Thymus (tissue), 11 donors: Measurements from ENCODE around the gene CCDC57. TPM values are rescaled to one million over a fixed set of nuclear protein-coding genes. Genes with fewer than 3 reads are reported as not detected.

Experiments
- DNase-seq, 9 donors: peaks; one replicate each; pipeline ENCODE4 v3.0.0-alpha.2; 2013; ENCODE audit warnings: low spot score in 9 of 9, low read depth in 6 of 9, missing footprints in 1 of 9
- H3K27ac ChIP-seq, 2 donors: one replicate each; pipeline ENCODE4 v1.5.1; 2013; ENCODE audit warnings: control low read depth in 1 of 2, low read depth in 1 of 2, low read length in 1 of 2, mild to moderate bottlenecking in 1 of 2, moderate library complexity in 1 of 2
- H3K27me3 ChIP-seq, 2 donors: one replicate each; pipeline ENCODE4 v1.5.1; 2013; ENCODE audit warnings: low read length in 1 of 2; ENCODE audit not compliant: control insufficient read depth in 2 of 2, insufficient read depth in 1 of 2
- H3K36me3 ChIP-seq, 2 donors: one replicate each; pipeline ENCODE4 v1.5.1; 2013; ENCODE audit warnings: low read length in 1 of 2, mild to moderate bottlenecking in 1 of 2, moderate library complexity in 1 of 2; ENCODE audit not compliant: control insufficient read depth in 2 of 2, insufficient read depth in 2 of 2
- H3K4me1 ChIP-seq, 2 donors: one replicate each; pipeline ENCODE4 v1.5.1; 2013; ENCODE audit warnings: low read length in 2 of 2; ENCODE audit not compliant: control insufficient read depth in 2 of 2, insufficient read depth in 2 of 2
- H3K4me3 ChIP-seq, 2 donors: one replicate each; pipeline ENCODE4 v1.5.1; 2013; ENCODE audit warnings: low read length in 2 of 2, control low read depth in 1 of 2, mild to moderate bottlenecking in 1 of 2
- H3K9me3 ChIP-seq, 2 donors: one replicate each; pipeline ENCODE4 v1.5.1; 2013; ENCODE audit warnings: low read length in 1 of 2, mild to moderate bottlenecking in 1 of 2; ENCODE audit not compliant: control insufficient read depth in 2 of 2, insufficient read depth in 1 of 2
- WGBS: extraction: QIAGEN DNeasy Blood & Tissue Kit; methylation state at CpG from one replicate; pipeline ENCODE4 v1.1.7; 2013; 5-methylcytosine and 5-hydroxymethylcytosine counted together
- polyA plus RNA-seq: library from polyadenylated mRNA; stranded (reverse); fragments of 200-250 nt; gene quantifications from one replicate; pipeline ENCODE4 v1.2.3, GENCODE V29; 2013
- total RNA-seq: library from RNA; stranded (reverse); fragments of 120-200 nt; gene quantifications from one replicate; pipeline ENCODE4 v1.2.4, GENCODE V29; 2013
- donor health status: healthy.

The CCDC57 gene
- total and polyA plus RNA-seq, 2 donors: 39.3 to 122 TPM

GRCh38 chr17:82231562-82232321 is 19.1 kb upstream of the CCDC57 start:
- H3K27ac ChIP-seq: peak overlapping the region in 1 of 2 donors; percentile 36
- peaks cover 0 to 6% of the 10 kb centered on the region in 2 donors for H3K9me3 ChIP-seq
- H3K4me1 ChIP-seq: peaks cover 30 to 48% of the 10 kb centered on the region in 2 donors
- DNase-seq: peak in 1 of 9 donors; percentile 47
- WGBS: 27% methylated on average over 42 of the region's 42 CpGs
- H3K27me3 ChIP-seq: peaks cover 32 to 83% of the 10 kb centered on the region in 2 donors
- peak overlapping the region in 1 of 2 donors; percentile 38 for H3K4me3 ChIP-seq
- no peaks in the 10 kb centered on the region for H3K36me3 ChIP-seq

- Histone ChIP-seq H3K27me3 (peaks cover 32 to 88% of the 10 kb centered on the region in 2 donors), H3K36me3 (no peaks in the 10 kb centered on the region), H3K4me3 (peak overlapping the region in 1 of 2 donors; percentile 38), H3K4me1 (peaks cover 30 to 43% of the 10 kb centered on the region in 2 donors), H3K27ac (peak overlapping the region in 1 of 2 donors; percentile 36), H3K9me3 (peaks cover 0 to 6% of the 10 kb centered on the region in 2 donors)
- WGBS: 3% methylated on average over 18 of the region's 18 CpGs
- no peak for DNase-seq
Measured at GRCh38 chr17:82231312-82231561, 18.6 kb upstream of the CCDC57 start.

- 11% methylated on average over 76 of the region's 76 CpGs for WGBS
- peak in 1 of 9 donors; percentile 52 for DNase-seq
- peaks cover 30 to 39% of the 10 kb centered on the region in 2 donors for H3K4me1 ChIP-seq
- H3K4me3 ChIP-seq: peak overlapping the region; percentile 16 to 38
- no peaks in the 10 kb centered on the region for H3K36me3 ChIP-seq
- peaks cover 32 to 87% of the 10 kb centered on the region in 2 donors for H3K27me3 ChIP-seq
- H3K27ac ChIP-seq: no peak overlapping the region
- H3K9me3 ChIP-seq: peaks cover 0 to 11% of the 10 kb centered on the region in 2 donors
Measured at GRCh38 chr17:82230609-82231311, 18.1 kb upstream of the CCDC57 start.

GRCh38 chr17:82229698-82230608 is 17.3 kb upstream of the CCDC57 start:
- H3K4me3 ChIP-seq: peak overlapping the region; percentile 16 to 69
- peaks cover 30 to 38% of the 10 kb centered on the region in 2 donors for H3K4me1 ChIP-seq
- H3K9me3 ChIP-seq: peaks cover 0 to 13% of the 10 kb centered on the region in 2 donors
- no peak overlapping the region for H3K27ac ChIP-seq
- no peaks in the 10 kb centered on the region for H3K36me3 ChIP-seq
- no peak for DNase-seq
- H3K27me3 ChIP-seq: peaks cover 32 to 81% of the 10 kb centered on the region in 2 donors
- 82% methylated on average over 28 of the region's 28 CpGs for WGBS

GRCh38 chr17:82228842-82229697 is 16.4 kb upstream of the CCDC57 start, which contains the start of gene SLC16A3:
SLC16A3 (plus strand) TSS chr17:82229042; CDS start chr17:82236009, 6,967 bp downstream.
- Histone ChIP-seq H3K4me3 (peak within 1 kb of the TSS; percentile 54 to 69), H3K27me3 (peaks cover 32 to 73% of the 10 kb centered on the region in 2 donors), H3K9me3 (peaks cover 0 to 18% of the 10 kb centered on the region in 2 donors), H3K36me3 (no peaks in the 10 kb centered on the region), H3K4me1 (peaks cover 30 to 33% of the 10 kb centered on the region in 2 donors), H3K27ac (peak within 1 kb of the TSS; percentile 43 to 64)
- 11% methylated on average over 105 of the region's 105 CpGs for WGBS
- peak in 1 of 9 donors; percentile 56 for DNase-seq

- H3K9me3 ChIP-seq: peaks cover 0 to 18% of the 10 kb centered on the region in 2 donors
- peak in 4 of 9 donors; percentile 40 to 80 (median 57) for DNase-seq
- H3K4me3 ChIP-seq: peak overlapping the region; percentile 54 to 69
- 1% methylated on average over 63 of the region's 63 CpGs for WGBS
- H3K27me3 ChIP-seq: peaks cover 32 to 72% of the 10 kb centered on the region in 2 donors
- H3K4me1 ChIP-seq: peaks cover 30 to 33% of the 10 kb centered on the region in 2 donors
- no peaks in the 10 kb centered on the region for H3K36me3 ChIP-seq
- peak overlapping the region; percentile 43 to 64 for H3K27ac ChIP-seq
Measured at GRCh38 chr17:82228278-82228841, 15.7 kb upstream of the CCDC57 start.

- Histone ChIP-seq H3K9me3 (peaks cover 0 to 18% of the 10 kb centered on the region in 2 donors), H3K4me1 (peaks cover 30 to 33% of the 10 kb centered on the region in 2 donors), H3K4me3 (peak overlapping the region; percentile 54 to 69), H3K36me3 (no peaks in the 10 kb centered on the region), H3K27ac (peak overlapping the region; percentile 5 to 64), H3K27me3 (peaks cover 32 to 66% of the 10 kb centered on the region in 2 donors)
- no peak for DNase-seq
- 58% methylated on average over 18 of the region's 18 CpGs for WGBS
Measured at GRCh38 chr17:82227629-82228277, 15.1 kb upstream of the CCDC57 start.
